ENCODE results near the gene SLIT1. TPM values are rescaled to one million over a fixed set of nuclear protein-coding genes. Genes with fewer than 3 reads are reported as not detected.

Gene SLIT1
- total RNA-seq, 2 donors from 2014 or later = 0.06 to 0.25 TPM

DNA sequence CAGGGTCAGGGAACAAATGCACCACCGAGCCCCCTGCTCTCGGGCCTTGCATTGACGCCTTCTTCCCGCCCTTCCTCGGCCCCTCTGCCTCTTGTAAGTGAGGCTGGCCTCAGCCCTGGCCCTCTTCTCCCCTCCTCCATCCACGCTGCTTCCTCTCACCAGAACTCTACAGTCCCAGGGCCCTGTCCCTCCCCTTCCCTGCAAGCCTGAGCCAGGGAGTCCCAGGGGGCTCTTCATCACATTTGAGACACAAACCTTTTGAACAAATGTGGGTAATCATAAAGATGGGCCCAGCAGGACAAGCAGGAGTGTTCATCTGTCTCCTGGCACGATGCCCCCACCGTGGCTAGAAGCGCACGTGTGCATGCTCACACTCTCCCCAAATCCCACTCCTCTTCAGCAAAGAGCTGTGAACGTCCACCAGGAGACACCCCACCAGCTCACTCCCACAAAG is 57.7 kb downstream of the SLIT1 start:
- ATAC-seq (no peak), DNase-seq (no peak)

DNA sequence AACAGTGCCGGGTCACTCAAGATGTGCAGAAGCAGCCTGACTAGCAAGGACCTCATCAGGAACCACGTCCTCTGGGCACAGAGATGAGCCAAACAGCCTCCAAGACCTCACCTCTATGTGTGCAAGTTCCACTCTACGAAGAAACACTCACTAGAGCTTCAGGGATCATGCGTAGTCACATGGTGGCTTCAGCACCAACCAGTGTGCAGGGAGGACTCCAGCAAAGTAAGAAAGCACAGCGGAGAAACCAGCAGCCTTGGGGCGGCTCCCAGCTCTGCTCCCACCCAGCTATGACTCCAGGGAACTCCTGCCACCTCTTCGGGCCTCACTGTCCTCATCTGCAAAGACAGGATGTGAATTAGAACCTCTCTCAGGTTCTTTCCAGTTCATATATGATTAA is 58.2 kb downstream of the SLIT1 start:
- ATAC-seq = no peak
- intact Hi-C loops (cut with DNase I, micrococcal nuclease) = no loop called here

More for the DNA sequence above, 57.7 kb downstream of the SLIT1 start:
- intact Hi-C loops (cut with DNase I, micrococcal nuclease) = no loop called here

DNA sequence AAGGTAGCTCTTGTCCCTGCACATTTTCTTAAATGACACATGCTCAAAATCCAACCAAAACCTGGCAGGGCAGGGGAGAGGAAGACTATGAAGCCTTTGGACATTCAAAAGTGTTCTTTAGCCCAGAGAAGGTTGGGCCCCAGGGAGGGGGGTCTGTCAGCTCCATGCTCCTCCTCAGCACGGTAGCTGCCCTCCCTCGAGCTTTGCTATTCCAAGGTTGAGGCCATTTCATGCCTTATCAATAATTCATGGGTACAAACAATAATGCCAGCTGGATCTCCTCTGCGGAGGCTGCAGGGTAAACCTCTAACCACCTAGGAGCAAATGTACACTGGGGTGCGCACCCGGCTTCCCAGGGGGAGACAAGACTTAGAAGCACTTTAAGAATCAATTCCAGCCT is 61.5 kb downstream of the SLIT1 start:
- no peak for DNase-seq
- intact Hi-C loops (cut with DNase I, micrococcal nuclease) = no loop called here
- no peak for ATAC-seq

More for the DNA sequence above, 58.2 kb downstream of the SLIT1 start:
- peak in 1 of 2 donors; percentile 2 for DNase-seq

DNA sequence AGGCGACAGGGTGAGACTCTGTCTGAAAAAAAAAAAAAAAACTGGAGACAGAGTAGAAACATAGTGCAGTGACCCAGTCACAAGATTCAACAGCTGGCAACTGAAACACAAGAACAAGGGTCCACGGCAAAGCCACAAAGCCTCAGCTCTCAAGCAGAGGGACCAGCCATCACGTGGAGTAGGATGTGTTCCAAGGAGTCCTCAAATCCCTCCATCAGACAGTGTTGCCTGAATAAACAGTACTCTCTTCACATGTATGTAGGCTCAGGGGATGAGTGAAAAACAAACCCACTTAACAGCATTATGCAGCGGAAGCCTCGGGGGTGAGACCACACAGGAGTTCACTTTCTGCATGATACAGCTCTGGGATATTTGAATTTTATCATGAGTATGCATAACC is 62.0 kb downstream of the SLIT1 start:
- DNase-seq (no peak), ATAC-seq (no peak)
- intact Hi-C loops (cut with DNase I, micrococcal nuclease) = no loop called here

DNA sequence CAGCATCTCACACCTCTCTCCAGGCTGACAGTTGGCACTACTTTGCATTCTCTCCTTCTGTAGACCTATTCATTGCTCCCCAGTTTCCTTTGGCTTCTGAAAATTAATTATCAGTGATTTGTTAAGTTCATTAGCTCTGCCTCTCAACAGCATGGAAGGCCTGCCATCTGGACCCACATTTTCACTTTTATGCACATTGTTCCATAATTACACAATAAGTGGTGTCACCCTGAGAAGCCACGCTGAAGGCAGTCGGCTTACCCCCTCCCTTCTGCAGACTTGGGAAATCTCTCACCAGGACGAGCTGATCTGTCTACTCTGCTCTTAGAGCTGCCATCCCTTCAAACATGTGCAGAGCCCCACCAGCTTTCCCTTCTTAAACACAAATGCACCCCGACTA is 64.7 kb downstream of the SLIT1 start:
- no peak for ATAC-seq
- no peak for DNase-seq
- intact Hi-C loops (cut with DNase I, micrococcal nuclease) = no loop called here

DNA sequence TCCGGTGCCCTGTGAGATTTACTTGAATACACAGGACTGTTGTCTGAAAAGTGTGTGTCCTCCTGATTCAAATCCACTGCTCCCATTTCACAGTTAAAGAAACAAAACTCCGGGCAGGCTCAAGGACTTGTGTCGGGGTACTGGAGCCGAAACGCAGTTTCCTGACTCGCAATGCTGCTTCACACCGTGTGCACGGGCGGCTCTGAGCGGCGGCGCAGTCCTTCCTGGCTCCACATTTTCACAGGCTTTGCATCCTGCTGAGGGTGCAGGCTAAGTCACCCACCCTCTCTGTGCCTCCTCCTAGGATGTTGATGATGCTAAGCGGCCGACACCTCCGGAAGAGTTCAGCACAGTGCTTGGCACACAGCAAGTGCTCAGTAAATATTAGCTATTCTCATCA is 65.4 kb downstream of the SLIT1 start:
- DNase-seq (no peak), ATAC-seq (no peak)
- intact Hi-C loops (cut with DNase I, micrococcal nuclease) = no loop called here

DNA sequence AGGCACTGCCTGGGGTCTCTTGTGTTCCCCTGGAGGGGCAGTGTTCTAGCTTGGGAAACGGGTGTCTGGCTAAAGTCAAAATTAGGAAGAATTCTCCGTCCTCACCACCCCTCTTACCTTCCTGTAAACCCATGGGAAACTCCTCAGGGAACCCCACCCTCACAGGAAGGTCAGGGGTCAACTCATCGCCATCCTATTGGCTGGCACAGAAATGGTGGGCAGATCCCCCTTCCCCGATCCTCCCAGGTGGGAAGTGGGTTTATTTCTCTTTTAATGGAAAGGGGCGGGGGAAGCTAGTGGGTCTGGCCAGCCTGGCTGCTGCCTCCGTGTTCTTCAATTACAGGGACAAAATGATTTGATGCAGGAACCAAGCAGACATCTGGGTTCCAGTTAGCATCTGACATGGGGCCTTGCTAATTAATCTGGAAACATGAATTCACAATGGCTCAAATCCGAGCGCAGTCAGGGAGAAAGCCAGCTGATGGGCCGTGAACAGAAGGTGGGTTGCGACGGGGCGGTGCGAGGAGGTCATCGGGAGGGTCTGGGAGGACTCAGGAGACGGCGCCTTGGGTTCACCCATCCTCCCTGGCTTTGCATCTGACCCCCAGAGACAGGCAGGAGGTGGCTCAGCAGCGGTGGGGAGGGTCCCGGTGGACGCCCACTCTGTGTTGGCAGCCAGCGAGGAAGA is 66.6 kb downstream of the SLIT1 start:
- ATAC-seq (no peak), DNase-seq (no peak)
- intact Hi-C loops (cut with DNase I, micrococcal nuclease) = no loop called here

DNA sequence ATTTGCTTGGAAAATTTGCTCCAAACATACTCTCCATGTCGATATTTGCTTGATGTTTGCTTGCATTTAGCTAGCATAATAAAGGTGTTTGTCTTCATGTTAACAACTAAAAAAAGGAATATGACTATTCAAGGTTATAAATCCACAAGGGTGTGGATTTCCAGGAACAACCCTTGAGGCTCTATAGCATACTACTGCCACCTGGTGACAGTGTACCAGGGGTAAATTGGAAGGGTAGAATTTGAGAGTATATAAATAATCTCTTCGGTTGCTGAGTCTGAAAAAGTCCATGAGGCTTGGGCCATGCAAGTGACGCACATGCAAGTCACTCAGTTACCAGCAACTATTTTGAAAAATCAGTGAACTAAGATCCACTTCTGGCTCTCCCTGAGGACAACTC is 68.4 kb downstream of the SLIT1 start:
- peak; percentile 81 for ATAC-seq
- DNase-seq = peak in 1 of 2 donors; percentile 10
- intact Hi-C loops (cut with DNase I, micrococcal nuclease) = no loop called here

DNA sequence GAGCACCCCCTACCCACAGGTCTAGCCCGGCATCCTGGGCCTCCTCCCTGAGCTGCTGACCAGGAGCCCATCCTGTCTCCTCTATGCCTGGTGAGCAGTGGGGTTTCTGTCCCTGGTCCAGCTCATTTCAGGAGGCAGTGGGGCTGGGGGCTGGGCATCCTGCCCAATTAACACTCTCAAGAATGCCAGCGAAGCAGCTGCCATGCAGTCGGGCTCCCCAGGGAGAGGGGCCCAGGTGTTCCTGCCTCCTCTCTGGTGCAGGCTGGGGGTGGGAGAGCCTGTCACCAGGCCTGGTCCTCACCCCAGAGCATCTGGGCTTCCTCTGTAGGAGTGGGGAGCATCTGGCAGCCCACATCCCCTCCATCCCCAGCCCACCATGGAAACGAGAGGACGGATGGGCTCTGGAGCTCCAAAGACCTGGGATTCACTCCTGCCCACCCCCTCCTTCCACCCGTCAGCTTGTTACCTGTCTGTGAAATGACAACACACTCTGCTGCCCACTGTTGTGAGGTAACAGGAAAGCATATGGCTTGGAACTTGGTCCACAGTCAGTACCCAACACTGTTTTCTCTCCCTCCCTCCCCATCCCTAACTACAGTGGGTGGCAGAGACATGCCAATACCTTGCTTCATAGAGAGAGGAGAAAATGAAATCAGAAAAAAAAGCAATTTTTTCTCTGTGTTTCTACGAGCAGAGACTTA is 69.1 kb downstream of the SLIT1 start:
- intact Hi-C loops (cut with DNase I, micrococcal nuclease) = no loop called here
- no peak for ATAC-seq
- DNase-seq = no peak

DNA sequence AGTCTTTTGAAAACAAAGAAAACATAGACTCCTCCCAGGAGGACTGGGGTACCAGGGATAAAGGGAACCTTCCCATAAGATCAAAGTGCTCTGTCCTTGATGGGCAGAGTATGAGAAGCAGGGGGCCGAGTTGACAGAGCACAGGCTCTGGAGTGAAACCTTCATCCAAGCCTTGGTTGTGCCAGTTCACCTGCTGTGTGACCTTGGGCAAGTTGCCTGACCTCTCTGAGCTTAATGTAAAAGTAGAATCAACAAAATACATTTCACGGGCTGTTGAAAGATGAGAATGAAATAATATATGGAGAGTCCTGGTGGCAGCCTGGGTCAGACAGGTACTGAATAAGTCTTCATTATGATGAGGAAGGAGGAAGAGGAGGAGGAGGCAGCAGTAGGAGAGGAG is 69.9 kb downstream of the SLIT1 start:
- no peak for ATAC-seq
- intact Hi-C loops (cut with DNase I, micrococcal nuclease) = no loop called here

DNA sequence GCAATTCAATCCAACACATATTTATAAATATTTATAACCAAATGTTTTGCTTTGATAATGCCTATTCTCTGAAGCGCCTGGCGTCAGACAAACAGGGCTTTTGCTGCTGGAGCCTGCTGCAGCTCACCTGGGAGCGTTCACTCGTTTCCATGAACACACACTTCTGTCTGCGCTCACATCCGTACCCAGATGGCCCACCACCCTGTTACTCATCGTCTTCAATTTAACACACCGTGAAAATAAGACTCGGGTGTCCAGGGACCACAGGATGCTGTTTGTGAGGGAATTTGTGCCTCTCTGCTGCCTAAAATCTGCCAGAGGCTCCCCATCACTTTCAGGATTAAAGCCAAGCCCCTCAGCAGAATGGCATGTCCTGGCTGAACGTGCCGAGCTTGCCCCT is 74.1 kb downstream of the SLIT1 start:
- DNase-seq = no peak
- no peak for ATAC-seq
- intact Hi-C loops (cut with DNase I, micrococcal nuclease) = no loop called here

More for the DNA sequence above, 69.9 kb downstream of the SLIT1 start:
- no peak for DNase-seq

DNA sequence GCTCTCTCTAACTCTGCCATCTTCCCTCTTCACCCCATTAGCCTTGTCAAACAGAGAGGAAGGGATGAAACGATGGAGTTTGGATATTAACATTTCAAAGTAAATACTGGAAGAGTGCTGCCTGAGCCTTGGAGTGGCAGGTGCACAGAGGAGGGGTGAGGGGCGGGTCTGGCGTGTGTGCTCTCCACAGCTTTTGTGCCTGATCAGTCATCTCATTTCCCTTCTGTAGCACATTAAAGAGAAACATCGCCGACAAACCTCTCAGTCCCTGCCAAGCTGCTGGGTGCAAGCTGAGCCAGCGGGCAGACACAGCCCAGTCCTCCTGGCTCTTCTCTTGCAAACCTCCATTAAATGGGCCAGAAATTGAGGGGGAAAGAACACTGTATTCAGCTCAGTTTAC is 76.2 kb downstream of the SLIT1 start:
- no peak for DNase-seq
- intact Hi-C loops (cut with DNase I, micrococcal nuclease) = no loop called here
- ATAC-seq = no peak

DNA sequence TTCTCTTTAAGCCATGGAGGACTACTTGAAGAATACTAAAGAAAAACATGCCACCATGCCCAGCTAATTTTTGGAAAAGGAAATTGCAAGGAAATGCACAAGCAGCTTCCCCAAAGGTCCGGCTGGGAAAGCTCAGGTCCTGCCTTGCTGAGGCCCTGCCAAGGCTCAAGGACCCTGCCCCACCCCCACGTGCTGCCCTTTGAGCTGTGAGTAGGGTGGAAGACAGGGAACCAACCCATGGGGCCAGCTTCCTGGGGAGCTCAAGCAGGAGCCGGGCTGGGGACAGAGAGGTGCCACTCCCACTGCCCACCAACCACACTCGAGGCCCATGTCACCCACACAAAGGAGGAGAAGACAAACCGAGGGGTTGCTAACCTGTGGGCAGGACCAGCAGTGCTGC is 78.2 kb downstream of the SLIT1 start:
- ATAC-seq (no peak), DNase-seq (no peak)
- intact Hi-C loops (cut with DNase I, micrococcal nuclease) = no loop called here

DNA sequence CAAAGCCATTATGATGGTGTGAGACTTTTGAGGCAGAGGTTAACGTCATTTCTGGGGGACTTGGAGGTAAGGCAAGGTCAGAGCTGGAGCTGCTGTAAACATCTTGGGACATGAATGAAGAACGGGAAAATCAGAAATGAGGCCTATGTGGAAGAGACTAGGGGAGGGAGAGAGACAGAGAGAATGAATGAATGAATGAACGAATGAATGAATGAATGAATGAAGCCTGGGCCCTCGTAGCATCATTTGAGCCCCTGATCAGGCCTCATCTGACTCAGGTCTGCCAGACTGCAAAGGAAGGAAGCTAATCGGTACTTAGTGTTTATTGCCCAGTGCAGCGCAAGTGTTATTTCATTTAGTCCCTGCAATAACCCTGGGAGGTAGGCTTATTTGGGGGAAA is 79.6 kb downstream of the SLIT1 start:
- DNase-seq (no peak), ATAC-seq (no peak)
- intact Hi-C loops (cut with DNase I, micrococcal nuclease) = no loop called here

DNA sequence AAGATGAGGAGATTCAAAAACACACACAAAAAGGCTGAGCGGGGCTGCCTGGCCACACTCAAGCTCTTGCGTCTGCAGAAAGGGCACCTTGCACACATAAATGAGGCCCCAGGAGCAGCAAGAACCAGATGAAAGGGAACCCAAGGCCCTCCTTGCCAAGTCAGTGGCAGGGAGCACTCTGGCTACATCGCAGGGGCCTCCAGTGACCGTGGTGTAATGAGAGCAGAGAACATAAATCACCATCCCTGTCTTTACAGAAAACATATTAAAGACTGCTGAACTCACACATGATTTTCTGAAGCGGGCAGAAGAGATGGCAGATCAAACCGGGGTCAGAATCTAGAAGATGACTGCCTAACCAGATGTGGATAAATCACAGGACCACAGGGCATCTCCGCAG is 80.5 kb downstream of the SLIT1 start:
- DNase-seq (no peak), ATAC-seq (no peak)
- intact Hi-C loops (cut with DNase I, micrococcal nuclease) = no loop called here

DNA sequence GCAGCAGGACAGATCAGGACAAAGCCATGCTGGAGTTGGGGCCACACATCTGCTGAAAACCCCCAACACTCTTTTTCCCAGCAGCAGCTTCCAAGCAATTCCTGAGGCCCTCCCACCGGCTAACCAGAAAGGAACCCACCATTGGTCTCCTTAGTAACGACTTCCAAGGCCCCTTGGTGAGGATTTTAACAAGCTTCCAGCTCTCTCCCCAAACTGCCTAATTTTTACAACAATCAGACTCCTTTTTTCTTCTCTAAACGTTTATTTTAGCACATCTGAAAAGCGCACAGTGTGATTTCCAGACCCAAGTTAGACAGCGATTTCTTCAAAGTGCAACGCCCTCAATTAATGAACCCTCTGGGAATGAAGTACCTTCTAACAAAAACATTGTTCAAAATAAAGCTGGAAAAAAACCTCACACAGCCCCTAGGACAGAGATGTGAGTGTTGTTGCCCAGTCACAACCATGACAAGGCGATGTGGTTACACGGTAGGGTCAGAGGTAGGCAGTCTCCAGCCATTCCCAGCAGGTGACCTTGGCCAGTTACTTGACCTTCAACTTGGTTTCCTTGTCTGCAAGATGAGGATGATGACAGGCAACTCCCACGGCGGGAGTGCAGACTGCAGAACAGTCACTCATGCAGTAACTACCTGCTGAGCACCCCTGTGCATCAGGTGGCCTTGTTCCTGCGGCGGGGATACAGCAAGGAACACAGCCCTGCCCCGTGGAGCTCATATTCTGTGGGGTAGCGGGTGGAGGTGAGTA is 82.3 kb downstream of the SLIT1 start:
- DNase-seq (no peak), ATAC-seq (no peak)
- intact Hi-C loops (cut with DNase I, micrococcal nuclease) = no loop called here

DNA sequence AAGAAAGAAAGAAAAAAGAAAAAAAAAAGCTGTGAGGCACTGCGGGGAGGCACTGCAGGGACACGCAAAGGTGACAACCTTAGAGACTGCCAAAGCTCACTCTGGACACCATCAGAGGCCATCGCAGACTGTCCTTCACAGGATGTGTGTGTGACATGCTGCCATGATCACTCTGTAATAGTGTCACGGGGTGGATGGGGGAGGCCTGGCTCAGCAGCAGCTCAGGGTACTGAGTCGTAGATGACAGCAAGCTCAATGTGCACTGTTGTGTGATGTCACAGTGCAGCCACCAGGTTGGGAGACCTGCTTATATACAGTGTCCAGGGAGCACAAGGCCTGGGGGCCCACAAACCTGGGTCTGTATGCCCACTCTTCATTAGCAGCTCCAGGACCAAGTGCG is 83.3 kb downstream of the SLIT1 start:
- intact Hi-C loops (cut with DNase I, micrococcal nuclease) = no loop called here
- DNase-seq (no peak), ATAC-seq (no peak)

DNA sequence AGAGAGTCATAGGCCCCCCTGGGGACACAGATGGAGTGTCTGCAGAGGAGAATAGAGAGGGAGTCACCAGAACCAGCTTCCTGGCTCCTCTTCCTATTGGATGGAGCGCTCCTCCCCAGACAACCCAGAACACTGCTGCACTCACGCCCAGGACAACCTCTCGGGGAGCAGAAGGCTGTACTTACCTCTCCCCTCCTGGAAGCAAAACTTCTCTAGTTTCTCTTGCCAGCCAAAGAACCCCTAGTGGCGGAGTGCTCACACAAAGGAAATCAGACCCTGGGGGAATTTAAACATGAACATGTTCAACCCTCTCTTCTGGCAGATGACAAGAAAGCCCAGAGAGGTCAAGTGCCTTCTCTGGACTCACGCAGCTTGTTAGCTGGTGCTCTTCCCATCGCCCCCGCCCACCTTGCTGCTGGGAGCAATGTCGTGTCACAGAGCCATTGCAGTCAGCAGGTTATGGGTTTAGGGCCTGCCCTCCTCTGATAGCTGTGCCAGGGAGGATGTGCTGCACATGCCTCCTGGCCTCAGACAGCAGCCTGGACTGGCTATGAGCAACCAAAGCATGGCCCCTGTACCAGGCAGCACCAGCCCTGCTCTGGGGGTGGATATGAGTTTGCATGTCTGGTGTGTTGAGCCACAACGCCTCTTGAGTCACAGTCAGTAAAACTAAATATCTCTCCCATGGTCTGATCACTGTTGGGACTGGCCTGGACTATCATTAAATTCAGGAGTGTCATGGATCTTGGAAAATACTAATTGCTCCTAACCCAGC is 84.4 kb downstream of the SLIT1 start:
- ATAC-seq = no peak
- DNase-seq = no peak
- intact Hi-C loops (cut with DNase I, micrococcal nuclease) = no loop called here

DNA sequence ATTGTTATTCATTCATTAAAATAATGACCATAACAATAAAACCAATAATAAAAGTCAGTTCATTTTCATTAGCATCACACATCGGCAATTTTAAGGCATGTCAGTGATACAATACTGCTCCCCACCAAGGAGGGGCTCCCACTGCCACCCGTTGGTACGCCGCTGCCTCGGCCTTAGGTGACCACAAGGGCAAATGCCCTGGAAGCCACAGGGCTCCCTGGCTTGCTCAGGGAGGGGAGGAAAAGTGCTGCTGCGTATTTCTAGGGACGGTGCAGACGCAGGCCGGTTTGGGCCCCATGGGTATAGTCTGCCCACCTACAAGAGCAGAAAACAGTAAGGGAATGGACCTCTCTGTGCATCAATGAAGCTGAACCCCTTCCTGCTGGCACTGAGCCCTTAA is 85.1 kb downstream of the SLIT1 start:
- intact Hi-C loops (cut with DNase I, micrococcal nuclease) = no loop called here
- ATAC-seq (no peak), DNase-seq (no peak)

Measured in left colon (tissue), 2 donors.